DOHH2 (cell line): ENCODE measurements around the gene CSRNP2.

Experiments
- H3F3A ChIP-seq: fragments of 200-600 bp; sonication (generic), shearing (Covaris generic); 2 replicates; pipeline ENCODE4 v1.6.0; 2016; ENCODE audit warnings: antibody characterized with exemption, mild to moderate bottlenecking; ENCODE audit not compliant: control insufficient read depth, insufficient read depth
- H3K27ac ChIP-seq: fragments of 200-600 bp; sonication (generic); 2 replicates; pipeline ENCODE4 v1.5.1; 2014; ENCODE audit warnings: low read depth, mild to moderate bottlenecking, low read length, moderate library complexity
- H3K27me3 ChIP-seq: fragments of 200-600 bp; sonication (generic); 2 replicates; pipeline ENCODE4 v1.6.1; 2014; ENCODE audit warnings: mild to moderate bottlenecking, low read length, mixed read lengths; ENCODE audit not compliant: control insufficient read depth
- H3K36me3 ChIP-seq: fragments of 200-600 bp; sonication (generic); 2 replicates; pipeline ENCODE4 v1.6.1; 2014; ENCODE audit warnings: mild to moderate bottlenecking, low read length, moderate library complexity, mixed read lengths; ENCODE audit not compliant: control insufficient read depth
- H3K4me1 ChIP-seq: fragments of 200-600 bp; sonication (generic); 2 replicates; pipeline ENCODE4 v1.6.1; 2014; ENCODE audit warnings: mild to moderate bottlenecking, low read length, mixed read lengths; ENCODE audit not compliant: control insufficient read depth
- H3K4me2 ChIP-seq: fragments of 200-600 bp; sonication (generic); 2 replicates; pipeline ENCODE4 v1.6.0; 2014; ENCODE audit warnings: mild to moderate bottlenecking, low read length, moderate library complexity
- H3K4me3 ChIP-seq: fragments of 200-600 bp; sonication (generic); 2 replicates; pipeline ENCODE4 v1.5.1; 2014; ENCODE audit warnings: mild to moderate bottlenecking, low read length, mixed read lengths
- H3K79me2 ChIP-seq: fragments of 200-600 bp; sonication (generic); 2 replicates; pipeline ENCODE4 v1.6.1; 2014; ENCODE audit warnings: mild to moderate bottlenecking, low read length, mixed read lengths; ENCODE audit not compliant: control insufficient read depth
- H3K9me2 ChIP-seq: fragments of 200-600 bp; sonication (generic); replicated peaks from 2 replicates; pipeline ENCODE4 v1.6.1; 2014; ENCODE audit warnings: mild to moderate bottlenecking, low read length, mixed read lengths; ENCODE audit not compliant: control insufficient read depth
- H3K9me3 ChIP-seq: fragments of 200-600 bp; sonication (generic); 2 replicates; pipeline ENCODE4 v1.6.1; 2014; ENCODE audit warnings: antibody characterized with exemption, low read length, mixed read lengths; ENCODE audit not compliant: control insufficient read depth, insufficient read depth
- H4K20me1 ChIP-seq: fragments of 200-600 bp; sonication (generic); 2 replicates; pipeline ENCODE4 v1.6.0; 2014; ENCODE audit warnings: low read depth, mild to moderate bottlenecking, antibody characterized with exemption, low read length, moderate library complexity; ENCODE audit not compliant: control insufficient read depth, insufficient read depth
- EZH2phosphoT487 ChIP-seq: fragments of 200-600 bp; sonication (generic); IDR thresholded peaks from 2 replicates; pipeline ENCODE4 v1.6.1; 2017; ENCODE audit warnings: borderline replicate concordance, mild to moderate bottlenecking, antibody characterized with exemption, low read length, moderate library complexity, mixed read lengths
- TF ChIP-seq, protein P1 (sequence below): fragments of 200-600 bp; sonication (generic); IDR thresholded peaks from one replicate; pipeline ENCODE4 v1.5.1; 2014; ENCODE audit warnings: antibody characterized with exemption, mild to moderate bottlenecking, low read depth, low read length; ENCODE audit not compliant: poor library complexity, severe bottlenecking

The CSRNP2 gene

DNA sequence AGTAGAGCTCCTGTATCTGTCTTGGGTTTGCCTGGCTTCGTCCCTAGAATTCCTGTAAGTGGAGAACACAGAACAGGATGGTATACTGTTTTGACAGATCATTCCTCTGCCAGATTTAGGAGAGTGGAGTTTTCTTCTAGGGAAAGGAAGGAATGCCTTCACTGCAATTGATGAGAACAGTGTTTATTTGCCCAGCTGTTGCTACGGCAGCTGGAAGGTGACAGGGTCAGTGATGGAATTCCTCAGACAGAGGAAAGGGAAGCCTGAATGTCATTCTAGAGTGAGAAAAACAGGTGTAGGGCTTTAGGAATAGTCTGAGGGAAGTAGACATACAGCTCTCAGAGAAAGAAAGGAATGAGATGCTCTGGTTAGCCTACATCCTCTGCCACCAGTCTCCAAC lies 11.7 kb downstream of the CSRNP2 start:
- Histone ChIP-seq H3F3A (no peaks in the 10 kb centered on the region), H3K36me3 (peaks cover 6% of the 10 kb centered on the region), H3K4me3 (no peak overlapping the region), H3K4me1 (no peaks in the 10 kb centered on the region), H4K20me1 (no peaks in the 10 kb centered on the region), H3K9me2 (no peaks in the 10 kb centered on the region), H3K4me2 (no peak overlapping the region), H3K27me3 (no peaks in the 10 kb centered on the region), H3K27ac (no peak overlapping the region), H3K79me2 (no peaks in the 10 kb centered on the region), H3K9me3 (no peaks in the 10 kb centered on the region)
- TF ChIP-seq, protein P1, sequence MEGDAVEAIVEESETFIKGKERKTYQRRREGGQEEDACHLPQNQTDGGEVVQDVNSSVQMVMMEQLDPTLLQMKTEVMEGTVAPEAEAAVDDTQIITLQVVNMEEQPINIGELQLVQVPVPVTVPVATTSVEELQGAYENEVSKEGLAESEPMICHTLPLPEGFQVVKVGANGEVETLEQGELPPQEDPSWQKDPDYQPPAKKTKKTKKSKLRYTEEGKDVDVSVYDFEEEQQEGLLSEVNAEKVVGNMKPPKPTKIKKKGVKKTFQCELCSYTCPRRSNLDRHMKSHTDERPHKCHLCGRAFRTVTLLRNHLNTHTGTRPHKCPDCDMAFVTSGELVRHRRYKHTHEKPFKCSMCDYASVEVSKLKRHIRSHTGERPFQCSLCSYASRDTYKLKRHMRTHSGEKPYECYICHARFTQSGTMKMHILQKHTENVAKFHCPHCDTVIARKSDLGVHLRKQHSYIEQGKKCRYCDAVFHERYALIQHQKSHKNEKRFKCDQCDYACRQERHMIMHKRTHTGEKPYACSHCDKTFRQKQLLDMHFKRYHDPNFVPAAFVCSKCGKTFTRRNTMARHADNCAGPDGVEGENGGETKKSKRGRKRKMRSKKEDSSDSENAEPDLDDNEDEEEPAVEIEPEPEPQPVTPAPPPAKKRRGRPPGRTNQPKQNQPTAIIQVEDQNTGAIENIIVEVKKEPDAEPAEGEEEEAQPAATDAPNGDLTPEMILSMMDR: no peak
- TF ChIP-seq EZH2phosphoT487: no peak

DNA sequence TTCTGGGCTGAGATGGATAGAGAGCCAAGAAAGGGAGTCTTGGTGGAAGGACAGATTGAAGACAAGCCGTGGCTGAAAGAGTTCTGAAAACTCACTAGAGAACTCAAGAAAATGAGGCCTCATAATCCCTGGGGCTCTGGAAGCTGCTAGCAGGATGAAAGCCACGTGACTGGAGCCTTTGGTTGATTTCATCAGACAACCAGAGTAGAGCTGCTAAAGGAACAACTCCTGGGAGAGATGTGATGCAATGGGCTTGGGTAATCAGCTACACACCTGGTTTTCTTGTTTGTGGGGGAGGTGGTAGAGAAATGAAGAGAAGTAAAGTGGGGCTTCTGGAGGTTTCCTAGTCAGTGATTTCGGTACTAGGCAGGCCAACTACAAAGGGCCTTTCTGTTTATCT lies 13.4 kb downstream of the CSRNP2 start:
- no peaks in the 10 kb centered on the region for H3K9me2 ChIP-seq
- H3K4me2 ChIP-seq: no peak overlapping the region
- no peak overlapping the region for H3K4me3 ChIP-seq
- no peaks in the 10 kb centered on the region for H4K20me1 ChIP-seq
- peaks cover 6% of the 10 kb centered on the region for H3K36me3 ChIP-seq
- H3F3A ChIP-seq: no peaks in the 10 kb centered on the region
- H3K4me1 ChIP-seq: no peaks in the 10 kb centered on the region
- no peaks in the 10 kb centered on the region for H3K9me3 ChIP-seq
- H3K27ac ChIP-seq: no peak overlapping the region
- H3K27me3 ChIP-seq: no peaks in the 10 kb centered on the region
- TF ChIP-seq EZH2phosphoT487: no peak
- TF ChIP-seq, protein P1: no peak
- H3K79me2 ChIP-seq: no peaks in the 10 kb centered on the region

DNA sequence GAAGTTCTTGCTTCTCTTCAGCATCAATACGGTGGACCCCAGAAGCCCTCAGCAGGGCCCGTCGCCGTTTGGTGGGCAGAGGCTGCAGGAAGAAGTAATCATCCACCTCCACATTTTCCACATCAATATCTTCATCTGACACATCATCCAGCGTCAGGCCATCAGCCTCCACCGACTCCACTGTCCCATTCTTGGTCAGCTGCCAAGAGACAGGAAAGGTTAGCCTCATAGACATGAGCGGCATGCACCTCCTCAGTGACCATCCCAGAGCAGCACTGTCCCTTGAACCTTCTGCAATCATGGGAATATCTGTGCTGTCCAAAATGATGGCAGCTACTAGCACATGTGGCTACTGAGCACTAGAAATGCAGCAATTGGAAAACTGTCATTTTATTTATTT lies 15.6 kb downstream of the CSRNP2 start:
- H3K27me3 ChIP-seq: no peaks in the 10 kb centered on the region
- no peaks in the 10 kb centered on the region for H3K9me3 ChIP-seq
- no peak overlapping the region for H3K27ac ChIP-seq
- H3F3A ChIP-seq: no peaks in the 10 kb centered on the region; the same call in 1 of the 2 replicates
- peaks cover 13% of the 10 kb centered on the region for H3K36me3 ChIP-seq
- no peaks in the 10 kb centered on the region for H3K4me1 ChIP-seq
- no peak for TF ChIP-seq EZH2phosphoT487
- TF ChIP-seq, protein P1: no peak
- no peaks in the 10 kb centered on the region for H3K79me2 ChIP-seq
- H3K4me3 ChIP-seq: no peak overlapping the region
- no peaks in the 10 kb centered on the region for H3K9me2 ChIP-seq
- no peaks in the 10 kb centered on the region for H4K20me1 ChIP-seq
- H3K4me2 ChIP-seq: no peak overlapping the region

DNA sequence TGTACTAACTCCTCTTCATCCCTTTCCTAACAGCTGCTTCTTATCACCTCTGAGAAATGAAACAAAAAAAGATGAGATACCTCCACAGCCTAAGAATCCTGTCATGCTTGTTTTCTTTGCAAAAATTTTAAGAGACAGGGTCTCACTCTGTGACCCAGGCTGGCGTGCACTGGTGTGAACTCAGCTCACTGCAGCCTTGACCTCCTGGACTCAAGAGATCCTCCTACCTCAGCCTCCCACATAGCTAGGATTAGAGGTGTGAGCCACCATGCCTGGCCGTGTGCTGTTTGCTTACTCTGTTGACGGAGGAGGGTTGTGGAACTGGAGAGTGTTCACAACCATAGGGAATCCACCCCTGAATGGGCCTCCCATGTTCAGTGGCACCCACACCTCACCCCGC lies 16.2 kb downstream of the CSRNP2 start:
- Histone ChIP-seq H3K4me1 (no peaks in the 10 kb centered on the region), H3K9me3 (no peaks in the 10 kb centered on the region), H3K4me3 (no peak overlapping the region), H3K36me3 (peaks cover 18% of the 10 kb centered on the region), H3K27me3 (no peaks in the 10 kb centered on the region), H3K27ac (no peak overlapping the region), H3F3A (peaks cover 3% of the 10 kb centered on the region; the same call in 1 of the 2 replicates), H3K79me2 (no peaks in the 10 kb centered on the region), H3K9me2 (no peaks in the 10 kb centered on the region), H3K4me2 (no peak overlapping the region), H4K20me1 (no peaks in the 10 kb centered on the region)
- TF ChIP-seq, protein P1: no peak
- TF ChIP-seq EZH2phosphoT487: no peak
